ENCODE results near the gene A2ML1.

DNA sequence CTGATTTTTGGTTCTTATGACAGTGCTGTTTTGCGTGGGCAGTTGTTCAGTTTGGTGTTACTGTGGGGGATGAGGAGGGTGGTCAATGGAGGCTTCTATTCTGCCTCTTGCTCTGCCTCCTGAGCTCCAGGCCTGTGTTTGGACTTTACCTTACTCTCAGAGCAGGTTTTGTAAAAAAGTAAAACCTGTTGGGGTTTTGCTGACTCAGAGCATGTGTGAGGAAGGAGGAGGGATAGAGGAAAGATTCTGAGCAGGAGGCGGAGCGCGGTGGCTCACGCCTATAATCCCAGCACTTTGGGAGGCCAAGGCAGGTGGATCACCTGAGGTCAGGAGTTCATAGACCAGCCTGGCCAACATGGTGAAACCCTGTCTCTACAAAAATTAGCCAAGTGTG lies 6.7 kb downstream of the A2ML1 start:
- no peak for TF ChIP-seq POLR2A (IDR thresholded peaks at IDR 0.05; ENCODE audit: low read depth, low read length)
- TF ChIP-seq, protein P1, sequence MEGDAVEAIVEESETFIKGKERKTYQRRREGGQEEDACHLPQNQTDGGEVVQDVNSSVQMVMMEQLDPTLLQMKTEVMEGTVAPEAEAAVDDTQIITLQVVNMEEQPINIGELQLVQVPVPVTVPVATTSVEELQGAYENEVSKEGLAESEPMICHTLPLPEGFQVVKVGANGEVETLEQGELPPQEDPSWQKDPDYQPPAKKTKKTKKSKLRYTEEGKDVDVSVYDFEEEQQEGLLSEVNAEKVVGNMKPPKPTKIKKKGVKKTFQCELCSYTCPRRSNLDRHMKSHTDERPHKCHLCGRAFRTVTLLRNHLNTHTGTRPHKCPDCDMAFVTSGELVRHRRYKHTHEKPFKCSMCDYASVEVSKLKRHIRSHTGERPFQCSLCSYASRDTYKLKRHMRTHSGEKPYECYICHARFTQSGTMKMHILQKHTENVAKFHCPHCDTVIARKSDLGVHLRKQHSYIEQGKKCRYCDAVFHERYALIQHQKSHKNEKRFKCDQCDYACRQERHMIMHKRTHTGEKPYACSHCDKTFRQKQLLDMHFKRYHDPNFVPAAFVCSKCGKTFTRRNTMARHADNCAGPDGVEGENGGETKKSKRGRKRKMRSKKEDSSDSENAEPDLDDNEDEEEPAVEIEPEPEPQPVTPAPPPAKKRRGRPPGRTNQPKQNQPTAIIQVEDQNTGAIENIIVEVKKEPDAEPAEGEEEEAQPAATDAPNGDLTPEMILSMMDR (IDR thresholded peaks at IDR 0.05; ENCODE audit: extremely low read depth in 1 of 2, insufficient read depth in 1 of 2, low read depth in 1 of 2, low read length in 2 of 2), result no peak
- TF ChIP-seq POLR2AphosphoS5 (IDR thresholded peaks at IDR 0.05; ENCODE audit: insufficient read depth, low read depth, low read length), result no peak
- no peak for TF ChIP-seq JUN (IDR thresholded peaks at IDR 0.05; ENCODE audit: borderline replicate concordance, insufficient read depth, insufficient read length, low read depth)
- TF ChIP-seq EZH2 (IDR thresholded peaks at IDR 0.05; ENCODE audit: borderline replicate concordance, low read depth, low read length, severe bottlenecking), result no peak
- no peak for TF ChIP-seq GATA2 (IDR thresholded peaks at IDR 0.05; ENCODE audit: insufficient read depth, insufficient read length, low read depth, low read length)
- TF ChIP-seq MYC (IDR thresholded peaks at IDR 0.05; ENCODE audit: low read depth, low read length), result no peak

Measured in endothelial cell of umbilical vein (primary cell).